ENCODE measurements around the gene ETFB.

Gene ETFB

GRCh38 chr19:51320280-51320657 is 45.9 kb downstream of the ETFB start:
- no peak overlapping the region for H3K27ac ChIP-seq (ENCODE audit: low read depth, low read length)
- no peaks in the 10 kb centered on the region for H4K20me1 ChIP-seq (ENCODE audit: control insufficient read depth, insufficient read depth, low read depth, low read length)
- no peaks in the 10 kb centered on the region for H3F3A ChIP-seq (ENCODE audit: control insufficient read depth, insufficient read depth)
- H3K4me1 ChIP-seq (ENCODE audit: control insufficient read depth, low read length), result no peaks in the 10 kb centered on the region
- no peak for TF ChIP-seq EZH2phosphoT487 (IDR thresholded peaks at IDR 0.05; ENCODE audit: borderline replicate concordance, low read length)
- TF ChIP-seq, protein P1, sequence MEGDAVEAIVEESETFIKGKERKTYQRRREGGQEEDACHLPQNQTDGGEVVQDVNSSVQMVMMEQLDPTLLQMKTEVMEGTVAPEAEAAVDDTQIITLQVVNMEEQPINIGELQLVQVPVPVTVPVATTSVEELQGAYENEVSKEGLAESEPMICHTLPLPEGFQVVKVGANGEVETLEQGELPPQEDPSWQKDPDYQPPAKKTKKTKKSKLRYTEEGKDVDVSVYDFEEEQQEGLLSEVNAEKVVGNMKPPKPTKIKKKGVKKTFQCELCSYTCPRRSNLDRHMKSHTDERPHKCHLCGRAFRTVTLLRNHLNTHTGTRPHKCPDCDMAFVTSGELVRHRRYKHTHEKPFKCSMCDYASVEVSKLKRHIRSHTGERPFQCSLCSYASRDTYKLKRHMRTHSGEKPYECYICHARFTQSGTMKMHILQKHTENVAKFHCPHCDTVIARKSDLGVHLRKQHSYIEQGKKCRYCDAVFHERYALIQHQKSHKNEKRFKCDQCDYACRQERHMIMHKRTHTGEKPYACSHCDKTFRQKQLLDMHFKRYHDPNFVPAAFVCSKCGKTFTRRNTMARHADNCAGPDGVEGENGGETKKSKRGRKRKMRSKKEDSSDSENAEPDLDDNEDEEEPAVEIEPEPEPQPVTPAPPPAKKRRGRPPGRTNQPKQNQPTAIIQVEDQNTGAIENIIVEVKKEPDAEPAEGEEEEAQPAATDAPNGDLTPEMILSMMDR (IDR thresholded peaks at IDR 0.05; ENCODE audit: low read depth, low read length, poor library complexity, severe bottlenecking), result no peak
- no peaks in the 10 kb centered on the region for H3K9me3 ChIP-seq (ENCODE audit: control insufficient read depth, insufficient read depth, low read length)
- no peaks in the 10 kb centered on the region for H3K27me3 ChIP-seq (ENCODE audit: control insufficient read depth, low read length)
- no peaks in the 10 kb centered on the region for H3K9me2 ChIP-seq (replicated peaks; ENCODE audit: control insufficient read depth, low read length)
- no peaks in the 10 kb centered on the region for H3K36me3 ChIP-seq (ENCODE audit: control insufficient read depth, low read length)
- no peak overlapping the region for H3K4me3 ChIP-seq (ENCODE audit: low read length)
- no peaks in the 10 kb centered on the region for H3K79me2 ChIP-seq (ENCODE audit: control insufficient read depth, low read length)
- H3K4me2 ChIP-seq (ENCODE audit: low read length), result no peak overlapping the region

DNA sequence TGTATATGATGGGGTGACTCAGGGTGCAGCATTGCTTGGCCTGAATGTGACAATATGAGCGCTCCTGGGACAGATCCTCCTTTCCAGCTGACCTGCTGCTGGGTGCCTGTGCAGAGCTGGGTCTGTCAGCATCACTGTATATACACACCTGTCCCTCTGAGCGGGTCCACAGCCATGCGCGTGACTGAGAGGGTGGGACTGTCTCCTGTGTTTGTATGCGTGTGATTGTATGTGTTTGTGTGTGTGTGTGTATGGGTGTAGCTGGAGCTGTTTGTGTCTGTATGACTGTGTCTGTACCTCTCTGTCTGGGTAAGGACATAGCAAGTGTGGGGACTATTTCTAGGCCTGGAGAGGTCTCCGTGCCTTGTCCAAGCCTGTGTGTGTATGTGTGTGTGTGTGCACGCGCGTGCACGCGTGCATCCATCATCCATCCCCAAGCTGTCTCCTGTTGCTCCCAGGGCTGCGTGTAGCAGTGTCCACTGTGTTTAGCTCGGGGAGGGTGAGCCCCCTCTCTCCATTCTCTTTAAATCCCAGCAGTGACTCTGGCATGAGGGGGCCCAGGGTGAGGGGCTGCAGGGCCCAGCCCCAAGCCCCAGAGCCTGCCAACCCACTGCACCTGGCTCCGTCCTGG is 46.4 kb downstream of the ETFB start:
- no peaks in the 10 kb centered on the region for H3K79me2 ChIP-seq (ENCODE audit: control insufficient read depth, low read length)

DNA sequence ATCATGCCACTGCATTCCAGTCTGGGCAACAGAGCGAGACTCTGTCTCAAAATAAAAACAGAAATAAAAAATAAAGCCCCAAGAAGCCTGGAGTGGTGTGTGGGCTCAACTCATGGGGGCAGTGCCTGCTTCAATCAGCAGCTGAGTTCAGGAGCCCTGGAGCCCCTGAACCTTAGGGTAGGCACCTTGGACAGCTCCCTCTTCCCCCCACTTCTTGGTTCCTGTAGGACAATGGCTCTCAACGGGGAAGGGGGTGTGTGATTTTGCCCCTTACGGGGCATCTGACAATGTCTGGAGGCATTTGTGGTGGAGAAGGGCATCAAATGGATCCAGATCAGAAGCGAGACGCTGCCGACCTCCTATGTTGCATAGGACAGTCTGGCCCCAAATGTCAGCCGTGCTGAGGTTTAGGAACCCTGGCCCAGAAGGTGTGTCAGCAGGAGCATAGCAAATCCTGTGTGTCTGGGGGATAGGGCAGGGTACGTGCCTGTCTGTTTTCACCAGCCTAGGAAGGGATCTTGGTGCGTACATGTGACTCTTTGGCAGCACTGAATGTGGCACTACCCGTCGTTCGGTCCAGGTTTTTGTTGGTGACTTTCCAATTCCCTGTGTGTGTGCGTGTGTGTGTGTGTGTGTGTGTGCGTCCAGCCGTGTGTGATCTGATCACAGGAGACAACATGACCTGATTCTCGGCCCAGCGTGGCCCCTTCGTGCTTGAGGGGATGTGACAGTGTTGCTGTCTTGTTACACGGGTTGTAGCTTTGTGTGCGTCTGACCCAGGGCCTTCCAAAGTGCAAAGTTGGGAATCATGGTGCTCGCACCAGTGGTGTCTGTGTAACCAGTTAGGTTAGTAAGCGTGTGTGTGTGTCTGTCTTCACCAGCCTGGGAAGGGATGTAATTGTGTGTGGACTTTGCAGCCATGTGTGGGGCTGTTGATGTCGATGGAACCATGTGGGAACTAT is 47.2 kb downstream of the ETFB start:
- Histone ChIP-seq H3K4me2 (ENCODE audit: low read length) (no peak overlapping the region), H3K9me3 (ENCODE audit: control insufficient read depth, insufficient read depth, low read length) (no peaks in the 10 kb centered on the region), H3K79me2 (ENCODE audit: control insufficient read depth, low read length) (no peaks in the 10 kb centered on the region), H3K27me3 (ENCODE audit: control insufficient read depth, low read length) (no peaks in the 10 kb centered on the region), H3F3A (ENCODE audit: control insufficient read depth, insufficient read depth) (no peaks in the 10 kb centered on the region), H3K9me2 (replicated peaks; ENCODE audit: control insufficient read depth, low read length) (no peaks in the 10 kb centered on the region), H3K4me3 (ENCODE audit: low read length) (no peak overlapping the region), H3K36me3 (ENCODE audit: control insufficient read depth, low read length) (no peaks in the 10 kb centered on the region), H3K4me1 (ENCODE audit: control insufficient read depth, low read length) (no peaks in the 10 kb centered on the region), H4K20me1 (ENCODE audit: control insufficient read depth, insufficient read depth, low read depth, low read length) (no peaks in the 10 kb centered on the region), H3K27ac (ENCODE audit: low read depth, low read length) (no peak overlapping the region)
- no peak for TF ChIP-seq EZH2phosphoT487 (IDR thresholded peaks at IDR 0.05; ENCODE audit: borderline replicate concordance, low read length)
- TF ChIP-seq, protein P1 (IDR thresholded peaks at IDR 0.05; ENCODE audit: low read depth, low read length, poor library complexity, severe bottlenecking), result no peak

More for the DNA sequence above, 46.4 kb downstream of the ETFB start:
- Histone ChIP-seq H3K27ac (ENCODE audit: low read depth, low read length) (no peak overlapping the region), H3K4me3 (ENCODE audit: low read length) (no peak overlapping the region), H3K4me1 (ENCODE audit: control insufficient read depth, low read length) (no peaks in the 10 kb centered on the region), H3K4me2 (ENCODE audit: low read length) (no peak overlapping the region), H3K36me3 (ENCODE audit: control insufficient read depth, low read length) (no peaks in the 10 kb centered on the region), H3K9me3 (ENCODE audit: control insufficient read depth, insufficient read depth, low read length) (no peaks in the 10 kb centered on the region), H3K27me3 (ENCODE audit: control insufficient read depth, low read length) (no peaks in the 10 kb centered on the region), H3K9me2 (replicated peaks; ENCODE audit: control insufficient read depth, low read length) (no peaks in the 10 kb centered on the region), H4K20me1 (ENCODE audit: control insufficient read depth, insufficient read depth, low read depth, low read length) (no peaks in the 10 kb centered on the region), H3F3A (ENCODE audit: control insufficient read depth, insufficient read depth) (no peaks in the 10 kb centered on the region)
- TF ChIP-seq, protein P1 (IDR thresholded peaks at IDR 0.05; ENCODE audit: low read depth, low read length, poor library complexity, severe bottlenecking), result no peak
- TF ChIP-seq EZH2phosphoT487 (IDR thresholded peaks at IDR 0.05; ENCODE audit: borderline replicate concordance, low read length), result no peak
